Measurements from ENCODE around the gene KIAA0825. TPM values are rescaled to one million over a fixed set of nuclear protein-coding genes. Genes with fewer than 3 reads are reported as not detected.

The KIAA0825 gene
- total RNA-seq, 4 donors from 2014 or later: 2.5 to 9.3 (median 5.3) TPM

- DNase-seq (ENCODE audit: low spot score) (no peak), ATAC-seq (ENCODE audit: low FRiP score) (no peak)
- no peak for TF ChIP-seq CTCF (IDR thresholded peaks at IDR 0.05)
These were observed 216.3 kb downstream of the KIAA0825 start for GRCh38 chr5:94402096-94402495.

GRCh38 chr5:94397508-94397907 lies 220.9 kb downstream of the KIAA0825 start:
- no peak for TF ChIP-seq CTCF (IDR thresholded peaks at IDR 0.05)
- DNase-seq (ENCODE audit: low spot score) (no peak), ATAC-seq (ENCODE audit: low FRiP score) (no peak)

- ATAC-seq (ENCODE audit: low FRiP score) (no peak), DNase-seq (ENCODE audit: low spot score) (no peak)
- no peak for TF ChIP-seq CTCF (IDR thresholded peaks at IDR 0.05)
These were observed 221.7 kb downstream of the KIAA0825 start for GRCh38 chr5:94396687-94397086.

GRCh38 chr5:94395468-94395867 lies 222.9 kb downstream of the KIAA0825 start:
- DNase-seq (ENCODE audit: low spot score) (no peak), ATAC-seq (ENCODE audit: low FRiP score) (no peak)
- no peak for TF ChIP-seq CTCF (IDR thresholded peaks at IDR 0.05)

GRCh38 chr5:94391996-94392395 lies 226.4 kb downstream of the KIAA0825 start:
- ATAC-seq (ENCODE audit: low FRiP score): no peak
- no peak for TF ChIP-seq CTCF (IDR thresholded peaks at IDR 0.05)
- no peak for DNase-seq (ENCODE audit: low spot score)

- ATAC-seq (ENCODE audit: low FRiP score) (no peak), DNase-seq (ENCODE audit: low spot score) (no peak)
- TF ChIP-seq CTCF (IDR thresholded peaks at IDR 0.05): no peak
These were observed 228.9 kb downstream of the KIAA0825 start for GRCh38 chr5:94389515-94389899.

- no peak for DNase-seq (ENCODE audit: low spot score)
- ATAC-seq (ENCODE audit: low FRiP score): no peak
- TF ChIP-seq CTCF (IDR thresholded peaks at IDR 0.05): no peak
These were observed 229.5 kb downstream of the KIAA0825 start for GRCh38 chr5:94388773-94389514.

All from omental fat pad (tissue), 4 donors.